Left renal cortex interstitium (tissue), 4 donors: ENCODE data around the gene SFMBT2. TPM values are rescaled to one million over a fixed set of nuclear protein-coding genes. Genes with fewer than 3 reads are reported as not detected.
"Not testable (repeated sequence)": the region's sequence is repeated elsewhere in the genome, so short reads cannot be mapped to it uniquely, and the experiment has no call there.

Experiments
- DNase-seq, 4 donors: peaks; one replicate each; pipeline ENCODE4 v3.0.0-alpha.2; 2013; ENCODE audit warnings: low read depth in 4 of 4, low spot score in 2 of 4, missing footprints in 1 of 4
- polyA plus RNA-seq, 4 donors: library from polyadenylated mRNA; unstranded; fragments of 120-200 nt; gene quantifications; one replicate each; pipeline ENCODE4 v1.2.1, GENCODE V29; 2013; ENCODE audit not compliant: insufficient read length in 4 of 4

SFMBT2 gene
- polyA plus RNA-seq, 4 donors, result 5.2 to 8.4 (median 6.4) TPM

DNA sequence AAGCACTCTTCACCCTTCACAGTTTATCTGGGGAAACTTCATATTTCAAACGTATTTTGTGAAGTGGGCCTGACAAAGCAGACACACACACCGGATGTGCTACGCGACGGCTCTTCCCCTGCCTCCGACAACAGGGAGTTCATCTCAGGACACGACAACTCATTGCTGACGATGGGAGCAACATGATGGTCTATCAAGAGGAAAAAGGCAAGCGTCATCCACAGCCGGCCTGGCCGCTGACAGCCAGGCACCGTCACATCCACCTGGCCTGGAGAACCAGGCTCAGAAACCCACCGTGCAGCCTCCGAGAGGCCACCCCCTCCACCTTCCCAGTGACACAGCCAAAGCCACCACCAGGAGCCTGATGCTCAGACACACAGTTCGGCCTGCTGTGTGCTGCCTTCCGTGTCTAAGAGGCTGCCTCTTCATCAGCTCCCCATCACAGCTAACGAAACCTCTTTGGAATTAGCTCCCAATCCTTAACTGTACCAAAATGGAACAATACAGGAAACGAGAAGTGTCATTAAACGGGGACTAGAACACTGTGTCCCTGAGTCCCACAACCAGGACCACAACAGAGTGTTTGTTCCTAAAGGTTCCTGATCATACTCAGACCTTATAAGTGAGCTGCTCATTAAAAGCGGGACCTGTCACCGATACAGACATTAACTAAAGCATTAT is 76.7 kb downstream of the SFMBT2 start:
- DNase-seq, result no peak

DNA sequence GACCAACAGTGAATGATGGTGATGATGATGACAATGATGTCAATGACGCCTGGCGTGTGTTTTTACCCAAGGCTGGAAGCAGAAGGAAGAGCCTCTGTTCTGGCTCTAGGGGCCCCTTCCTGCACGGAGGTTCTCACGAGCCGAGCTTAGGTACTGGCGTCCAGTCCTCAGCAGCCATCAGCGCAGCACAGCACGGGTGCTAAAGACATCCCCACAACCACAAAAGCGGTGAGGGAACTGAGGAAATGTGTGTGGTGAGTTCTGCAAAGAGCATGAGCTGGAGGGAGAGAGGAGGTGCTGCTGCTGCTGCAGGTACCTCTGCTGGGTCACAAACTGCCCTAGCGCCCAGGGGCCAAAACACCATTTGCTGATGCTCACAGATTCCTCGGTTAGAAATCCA is 81.6 kb downstream of the SFMBT2 start:
- no peak for DNase-seq

DNA sequence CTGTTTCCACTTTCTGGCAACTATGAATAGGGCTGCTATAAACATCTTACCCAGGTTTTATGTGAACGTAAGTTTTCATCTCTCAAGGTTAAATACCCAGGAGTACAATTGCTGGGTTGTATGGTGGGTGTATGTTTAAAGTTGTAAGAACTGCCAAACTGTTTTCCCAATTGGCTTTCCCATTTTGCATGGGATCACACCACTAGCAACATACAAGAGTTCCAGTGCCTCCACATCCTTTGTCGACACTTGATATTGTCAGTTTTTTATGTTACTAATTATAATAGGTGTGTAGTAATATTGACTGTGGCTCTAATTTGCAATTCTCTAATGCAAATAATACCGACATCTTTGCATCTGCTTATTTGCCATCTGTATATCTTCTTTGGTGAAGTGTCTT is 82.9 kb downstream of the SFMBT2 start:
- no peak for DNase-seq

DNA sequence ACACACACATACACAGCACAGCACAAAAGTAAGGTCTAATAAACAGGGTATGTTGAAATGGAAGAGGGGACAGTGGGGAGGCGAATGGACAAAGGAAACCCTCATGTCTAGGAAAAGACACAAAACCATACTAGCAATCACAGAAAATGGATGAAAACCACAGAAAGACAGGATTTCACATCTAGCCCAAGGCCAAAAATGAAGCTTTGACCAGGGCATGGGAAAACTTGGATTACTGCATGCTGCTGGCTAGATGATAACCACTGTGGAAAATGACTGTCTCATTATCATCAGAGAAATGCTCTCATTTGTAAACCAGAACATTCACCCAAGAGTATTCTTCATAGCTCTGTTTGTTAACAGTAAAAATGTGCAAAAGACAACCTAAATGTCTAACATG is 88.2 kb downstream of the SFMBT2 start:
- DNase-seq, result no peak

DNA sequence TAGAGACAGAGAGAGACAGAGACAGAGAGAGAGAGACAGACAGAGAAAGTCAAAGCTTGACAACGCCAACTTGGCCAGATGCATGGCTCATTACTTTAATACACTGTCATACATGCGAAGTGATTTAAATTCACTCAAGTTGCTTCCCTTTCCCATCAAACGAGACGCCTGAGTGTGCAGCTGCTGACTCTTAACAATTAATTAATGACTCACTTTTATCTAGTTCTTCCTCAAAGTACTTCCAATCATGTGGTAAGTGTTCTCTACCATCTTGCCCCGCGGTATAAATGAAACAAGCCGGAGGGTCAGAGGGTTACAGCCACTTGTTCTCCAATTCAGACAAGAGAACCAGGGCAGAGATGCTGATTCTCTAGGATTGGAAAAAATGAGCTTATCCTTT is 90.8 kb downstream of the SFMBT2 start:
- no peak for DNase-seq

DNA sequence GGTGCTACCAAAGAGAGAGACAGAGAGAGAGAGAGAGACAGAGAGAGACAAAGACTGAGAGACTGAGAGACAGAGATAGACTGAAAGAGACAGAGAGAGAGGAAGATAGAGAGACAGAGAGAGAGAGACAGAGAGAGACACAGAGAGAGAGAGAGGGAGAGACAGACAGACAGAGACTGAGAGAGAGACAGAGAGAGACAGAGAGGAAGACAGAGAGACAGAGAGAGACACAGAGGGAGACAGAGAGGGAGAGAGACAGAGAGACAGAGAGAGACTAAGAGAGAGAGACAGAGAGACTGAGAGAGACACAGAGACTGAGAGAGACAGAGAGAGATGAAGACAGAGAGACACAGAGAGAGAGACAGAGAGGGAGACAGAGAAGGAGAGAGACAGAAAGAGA is 91.2 kb downstream of the SFMBT2 start:
- DNase-seq, result no peak

DNA sequence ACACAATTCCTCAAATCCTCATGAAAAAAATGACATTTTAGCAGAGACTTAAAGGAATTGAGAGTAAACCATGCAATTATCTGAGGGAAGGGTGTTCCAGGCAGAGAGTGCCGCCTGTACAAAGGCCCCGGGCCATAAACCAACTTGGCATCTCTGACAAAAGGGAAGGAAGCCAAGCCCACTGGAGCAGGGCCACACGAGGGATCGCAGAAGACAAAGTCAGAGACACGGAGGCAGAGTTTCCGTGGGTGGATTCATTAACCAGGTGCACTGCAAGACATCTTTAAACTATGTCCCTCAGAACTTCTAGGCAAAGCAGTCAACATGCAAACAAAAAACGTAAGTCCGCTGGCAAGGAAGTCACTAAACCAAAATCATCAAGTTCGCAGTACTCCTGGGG is 92.0 kb downstream of the SFMBT2 start:
- no peak for DNase-seq

DNA sequence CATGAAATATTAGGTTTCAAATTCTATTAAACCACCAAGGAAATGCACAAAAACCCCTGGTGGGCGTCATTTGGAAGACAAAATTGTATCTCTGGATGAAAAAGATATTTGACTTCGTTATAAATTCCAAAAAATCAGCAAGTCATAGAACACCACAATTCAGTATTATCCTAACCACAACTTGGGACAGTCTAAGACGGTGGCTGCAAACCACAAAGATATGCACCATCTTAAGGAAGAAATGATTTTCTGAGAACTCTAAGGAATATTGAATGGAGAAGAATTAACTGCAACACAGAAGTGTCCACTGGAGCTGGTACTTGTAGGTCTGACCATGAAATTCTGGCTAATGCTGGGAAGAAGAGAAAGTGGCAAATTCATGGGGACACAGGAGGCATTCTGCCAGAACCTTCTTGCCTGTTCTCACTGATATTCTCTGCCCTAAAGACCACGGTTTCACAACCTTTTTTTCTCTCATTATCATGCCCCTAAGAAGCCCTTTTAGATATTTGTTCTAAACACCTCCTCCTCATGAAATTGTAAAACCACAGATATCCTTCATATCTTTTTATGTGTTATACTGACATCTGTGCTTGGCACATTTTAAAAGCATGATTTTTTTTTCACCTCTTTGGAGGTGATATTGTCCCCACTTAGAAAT is 92.9 kb downstream of the SFMBT2 start:
- no peak for DNase-seq

DNA sequence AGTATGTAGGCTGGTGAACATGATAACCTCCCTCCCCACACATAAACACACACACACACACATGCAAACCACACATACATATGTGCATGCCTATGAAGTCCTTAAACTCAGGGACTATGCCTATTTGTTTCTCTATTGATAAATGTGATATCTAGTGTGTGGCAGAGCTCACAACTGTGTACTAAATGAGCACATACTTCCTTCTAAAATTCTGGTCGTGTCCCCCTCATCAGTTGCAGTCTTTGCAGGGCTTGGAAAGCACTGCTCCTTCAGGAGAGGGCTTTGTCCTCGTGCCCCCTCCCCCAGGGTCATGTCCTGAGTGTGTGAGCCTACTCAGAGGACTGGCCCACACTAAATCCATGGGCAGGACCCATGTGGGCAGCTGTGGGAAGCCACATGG is 94.0 kb downstream of the SFMBT2 start:
- no peak for DNase-seq

DNA sequence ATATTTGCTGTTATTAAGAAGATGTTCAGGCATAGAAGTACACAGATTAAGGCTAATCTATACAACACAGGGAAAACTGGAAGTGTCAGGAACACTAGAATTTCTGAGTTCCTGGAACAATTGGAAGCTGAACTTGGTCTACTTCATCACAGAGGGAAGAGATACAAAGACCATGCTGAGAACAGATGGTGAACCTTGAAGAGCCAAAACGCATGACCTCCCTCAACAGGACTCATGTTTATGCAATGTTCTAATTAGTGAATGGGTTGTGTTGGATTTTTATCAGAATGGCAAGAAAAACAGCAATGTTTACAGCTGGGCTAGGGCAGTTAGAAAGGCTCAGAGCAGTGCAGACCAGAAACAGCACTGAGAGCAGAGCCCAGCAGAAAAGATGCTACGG is 94.9 kb downstream of the SFMBT2 start:
- no peak for DNase-seq

DNA sequence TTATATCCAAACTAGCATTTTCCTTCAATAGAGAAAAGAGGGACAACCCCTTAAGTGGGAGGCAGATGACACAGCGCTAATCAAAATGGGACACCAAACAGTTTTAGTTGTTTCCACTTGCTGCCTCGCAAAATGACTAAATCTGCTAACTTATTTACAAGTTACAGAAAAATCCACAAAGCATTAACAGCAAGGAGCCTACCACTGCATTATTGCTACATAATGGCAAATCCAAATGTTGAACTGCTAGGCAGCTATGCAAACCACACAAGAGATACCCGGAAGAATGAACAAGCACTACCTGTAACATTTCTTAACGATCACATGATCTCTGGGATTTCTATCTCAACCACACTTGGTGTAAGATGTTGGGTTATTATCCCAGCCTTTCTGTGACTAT is 96.7 kb downstream of the SFMBT2 start:
- no peak for DNase-seq

DNA sequence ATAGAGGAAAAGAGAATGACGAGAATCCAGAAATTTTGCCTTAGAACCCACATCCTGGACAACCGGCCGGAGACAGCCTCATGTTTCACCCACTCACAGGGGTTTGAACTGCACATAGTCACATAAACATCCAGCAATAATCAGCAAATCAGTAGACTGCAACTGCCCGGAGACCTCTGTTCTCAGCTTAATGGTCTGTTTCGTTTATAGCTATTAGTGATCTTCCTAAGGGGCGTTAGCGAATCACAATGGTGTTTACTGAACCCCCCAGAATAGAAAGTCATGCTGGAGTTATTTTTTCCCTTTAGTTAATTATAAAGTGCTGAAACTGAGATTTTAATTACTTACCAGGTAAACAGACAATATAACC is 98.4 kb downstream of the SFMBT2 start:
- no peak for DNase-seq

DNA sequence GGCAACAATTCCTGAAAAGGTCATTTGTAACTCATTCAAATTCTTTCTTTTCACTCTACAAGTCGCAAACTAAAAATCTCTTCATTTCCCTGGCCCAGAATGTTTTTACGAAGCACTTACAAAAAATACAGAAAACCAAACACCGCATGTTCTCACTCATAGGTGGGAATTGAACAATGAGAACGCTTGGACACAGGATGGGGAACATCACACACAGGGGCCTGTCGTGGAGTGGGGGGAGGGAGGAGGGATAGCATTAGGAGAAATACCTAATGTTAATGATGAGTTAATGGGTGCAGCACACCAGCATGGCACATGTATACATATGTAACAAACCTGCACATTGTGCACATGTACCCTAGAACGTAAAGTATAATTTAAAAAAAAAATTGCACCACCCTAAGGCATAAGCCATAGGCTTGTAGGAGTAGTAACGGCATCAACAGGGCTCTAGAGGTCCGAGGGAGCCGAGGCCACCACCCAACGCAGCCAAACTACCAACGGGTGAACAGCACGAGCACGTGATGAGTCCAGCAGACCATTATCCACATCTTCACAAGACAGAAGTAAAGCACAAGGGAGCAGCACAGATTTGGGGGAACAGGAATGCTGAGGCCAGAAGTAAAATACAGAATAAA is 98.9 kb downstream of the SFMBT2 start:
- not testable (repeated sequence) for DNase-seq

DNA sequence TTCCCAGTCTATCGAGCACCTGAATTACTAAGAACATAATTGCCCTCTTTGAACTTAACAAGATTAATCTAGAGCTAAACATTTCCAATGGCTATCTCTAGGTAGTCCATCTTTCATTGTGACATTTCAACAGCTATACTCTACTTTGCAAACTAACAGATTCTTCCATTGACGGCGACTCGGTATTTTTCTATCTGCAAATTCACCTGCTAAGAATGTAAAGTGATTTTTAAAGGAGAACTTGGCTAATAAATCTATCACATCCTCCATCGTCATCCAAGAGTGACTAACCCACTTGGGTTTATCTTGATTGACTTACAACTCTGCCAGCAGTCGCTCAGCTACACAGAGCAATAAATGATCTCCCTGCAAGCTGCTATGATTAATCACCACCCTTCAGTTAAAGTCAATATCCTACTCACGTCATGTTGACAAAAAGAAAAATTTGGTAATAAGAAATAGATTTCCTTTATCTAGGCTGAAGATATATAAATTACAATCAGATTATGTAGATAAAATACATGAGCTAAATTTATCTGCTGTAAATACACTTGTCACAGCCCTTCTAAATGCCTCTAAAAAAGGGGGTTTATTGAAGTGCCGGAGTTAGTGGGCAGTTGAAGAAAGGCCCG is 99.5 kb downstream of the SFMBT2 start:
- DNase-seq, result no peak

DNA sequence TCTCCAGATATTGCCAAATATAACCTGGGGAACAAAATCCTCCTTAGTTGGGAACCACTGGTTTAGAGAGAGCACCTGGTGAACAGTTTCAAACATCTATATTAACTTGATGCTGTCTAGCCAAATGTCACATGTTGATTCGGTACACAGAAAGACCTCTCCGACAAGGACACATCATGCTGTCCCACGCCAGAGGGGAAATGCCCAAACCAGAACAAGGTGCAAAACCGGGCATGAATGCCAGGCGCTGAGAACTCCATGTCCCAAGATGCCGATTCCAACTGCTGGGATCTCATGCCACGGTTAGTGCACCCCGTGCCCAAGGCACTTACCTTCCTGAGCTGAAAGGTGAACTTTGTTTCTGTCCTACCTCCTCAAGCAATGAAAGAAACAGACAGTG is 100.8 kb downstream of the SFMBT2 start:
- DNase-seq, result no peak

DNA sequence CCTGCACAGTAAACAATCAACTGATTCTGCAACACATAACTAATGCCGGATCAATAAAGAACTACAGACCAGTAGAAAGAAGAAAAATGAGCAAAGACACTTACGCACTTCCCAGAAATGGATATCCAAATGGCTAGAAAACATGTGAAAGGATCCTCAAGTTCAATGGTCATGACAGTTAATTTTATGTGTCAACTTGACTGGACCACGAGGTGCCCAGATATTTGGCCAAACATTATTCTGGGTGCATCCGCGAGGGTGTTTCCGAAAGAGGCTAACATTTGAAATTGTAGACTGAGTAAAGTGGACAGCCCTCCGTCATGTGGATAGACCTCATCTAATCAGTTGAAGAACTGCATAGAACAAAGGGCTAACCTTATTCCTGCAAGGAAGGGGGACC is 102.0 kb downstream of the SFMBT2 start:
- DNase-seq, result no peak

DNA sequence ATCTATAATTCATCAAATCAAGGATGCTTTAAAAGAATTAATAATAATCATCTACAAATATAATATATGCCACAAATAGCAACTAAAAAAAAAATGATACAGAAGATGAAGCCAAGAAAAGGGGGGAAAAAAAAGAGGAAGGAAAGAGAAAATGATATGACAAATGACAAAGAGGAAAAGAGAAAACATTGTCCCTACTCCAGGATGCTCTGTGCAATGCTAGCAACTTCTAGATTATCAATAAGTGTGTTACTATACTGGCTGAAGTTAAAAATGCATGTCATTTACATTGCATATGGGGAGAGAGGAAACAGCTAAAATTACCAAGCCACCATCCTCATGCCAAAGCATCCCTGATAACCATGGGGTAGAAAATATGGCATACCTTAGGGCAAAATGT is 104.2 kb downstream of the SFMBT2 start:
- no peak for DNase-seq

DNA sequence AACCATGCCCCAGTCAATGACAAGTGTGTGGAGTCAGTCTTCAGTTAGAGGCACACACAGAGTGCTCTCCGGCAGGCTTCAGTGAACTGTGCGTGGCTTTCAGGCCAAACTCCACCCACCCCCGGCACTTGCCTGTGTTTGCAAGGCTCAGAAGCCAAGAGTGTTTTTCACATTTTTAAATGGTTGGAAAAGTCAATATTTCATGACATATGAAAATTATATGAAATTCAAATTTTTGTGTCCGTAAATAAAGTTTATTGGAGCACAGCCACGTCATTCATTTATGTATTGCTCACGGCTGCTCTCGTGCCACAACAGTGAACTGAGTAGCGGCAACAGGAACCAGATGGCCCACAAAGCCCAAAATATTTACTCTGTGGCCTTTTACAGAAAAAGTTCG is 104.7 kb downstream of the SFMBT2 start:
- DNase-seq, result no peak

DNA sequence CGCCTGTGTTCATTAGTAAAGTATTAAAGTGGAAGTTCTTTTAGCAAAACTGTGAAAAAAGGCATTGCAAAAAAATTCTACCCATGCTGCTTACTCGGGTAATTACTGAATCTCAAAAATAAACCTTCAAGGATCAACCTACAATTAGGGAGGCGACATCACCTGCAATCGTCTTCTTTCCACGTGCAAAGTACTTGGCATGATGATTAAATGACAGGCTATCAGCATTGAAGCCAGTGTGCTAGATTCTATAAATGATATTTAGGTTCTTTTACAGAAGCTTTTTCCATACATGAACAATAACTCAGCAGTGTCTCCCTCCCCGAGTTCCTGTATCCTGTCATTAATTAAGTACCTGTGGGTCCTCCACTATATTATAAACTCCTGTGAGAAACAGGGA is 105.8 kb downstream of the SFMBT2 start:
- DNase-seq, result no peak

DNA sequence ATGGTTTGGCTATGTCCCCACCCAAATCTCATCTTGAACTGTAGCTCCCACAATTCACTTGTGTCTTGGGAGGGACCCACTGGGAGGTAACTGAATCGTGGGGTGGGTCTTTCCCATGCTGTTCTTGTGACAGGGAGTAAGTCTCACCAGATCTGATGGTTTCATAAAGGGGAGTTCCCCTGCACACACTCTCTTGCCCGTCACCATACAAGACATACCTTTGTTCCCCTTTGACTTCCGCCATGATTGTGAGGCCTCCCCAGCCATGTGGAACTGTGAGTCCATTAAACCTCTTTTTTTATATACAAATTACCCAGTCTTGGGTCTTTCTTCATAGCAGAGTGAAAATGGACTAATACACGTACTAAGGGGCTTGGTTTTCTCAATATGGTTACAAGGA is 106.7 kb downstream of the SFMBT2 start:
- DNase-seq, result no peak

DNA sequence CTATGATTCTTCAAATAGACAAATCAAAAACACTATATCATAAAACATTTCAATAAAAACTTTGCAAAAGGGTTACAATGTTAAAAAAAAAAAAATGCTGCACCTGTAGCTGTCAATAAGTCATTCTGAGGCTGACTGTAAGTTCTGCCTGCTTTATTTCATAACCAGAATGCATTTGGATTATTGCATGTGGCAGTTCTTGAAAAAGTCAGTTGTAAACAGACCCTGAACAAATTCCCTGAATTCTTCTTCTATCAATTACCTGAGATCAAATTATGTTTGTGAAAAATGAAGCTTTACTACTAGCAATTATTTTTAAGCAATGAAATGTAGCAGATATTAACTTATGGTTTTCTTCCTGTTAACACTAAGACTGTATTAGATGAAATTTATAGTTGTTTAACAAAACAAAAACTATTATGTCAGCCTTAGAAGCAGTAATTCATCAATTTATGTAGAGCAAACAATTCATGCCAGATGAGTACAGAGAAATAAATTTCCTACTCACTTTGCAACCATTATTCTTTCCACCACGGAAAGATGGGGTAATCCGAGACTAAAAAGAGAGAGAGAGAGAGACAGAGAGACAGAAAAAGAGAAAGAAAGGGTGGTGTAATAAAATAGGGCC is 107.8 kb downstream of the SFMBT2 start:
- no peak for DNase-seq
